Measurements from ENCODE around the gene UCHL1.

DNA sequence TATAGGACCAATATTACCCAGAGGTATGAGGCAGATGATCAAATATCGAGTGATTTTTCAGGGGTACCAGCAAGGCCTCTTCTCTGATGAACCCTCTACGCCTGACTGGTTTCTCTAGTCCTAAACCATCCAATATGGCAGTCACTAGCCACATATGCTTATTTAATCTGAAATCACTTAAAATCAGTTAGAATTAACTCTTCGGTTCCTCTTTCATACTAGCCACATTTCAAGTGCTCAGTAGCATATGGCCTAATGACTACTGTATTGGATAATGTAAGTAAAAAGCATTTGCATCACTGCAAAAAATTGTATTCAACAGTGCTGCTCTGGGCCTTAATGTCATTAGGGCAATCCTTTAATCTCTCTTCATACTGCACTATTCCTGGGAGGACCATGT, 38.0 kb upstream of the UCHL1 start:
- TF ChIP-seq POLR2A (IDR thresholded peaks at IDR 0.05; ENCODE audit: low read length) = no peak
- no peak for TF ChIP-seq GATA1 (IDR thresholded peaks at IDR 0.05; ENCODE audit: low read depth, low read length)
